GM19324 (cell line): ENCODE data around the gene PTH2.
"Not testable (repeated sequence)": the region's sequence is repeated elsewhere in the genome, so short reads cannot be mapped to it uniquely, and the experiment has no call there.

Experiments
- ATAC-seq: cut with Tn5 transposase; IDR thresholded peaks from one replicate; pipeline ENCODE4 v1.9.1; 2021; ENCODE audit warnings: mild to moderate bottlenecking, moderate library complexity; ENCODE audit not compliant: unreplicated experiment, low FRiP score

The PTH2 gene

GRCh38 chr19:49390131-49390928 is 32.9 kb downstream of the PTH2 start:
- no peak for ATAC-seq

- no peak for ATAC-seq
These were observed 33.8 kb downstream of the PTH2 start for GRCh38 chr19:49389406-49389805.

- ATAC-seq, result no peak
These were observed 35.3 kb downstream of the PTH2 start, which contains the start of gene KASH5 for GRCh38 chr19:49387936-49388372. TSS of gene KASH5 (plus strand) at chr19:49388249. CDS start at chr19:49390884, 2,635 bp downstream.

- ATAC-seq, result no peak
These were observed 39.6 kb downstream of the PTH2 start for GRCh38 chr19:49383599-49383998.

GRCh38 chr19:49382639-49383038 is 40.6 kb downstream of the PTH2 start:
- ATAC-seq, result no peak

DNA sequence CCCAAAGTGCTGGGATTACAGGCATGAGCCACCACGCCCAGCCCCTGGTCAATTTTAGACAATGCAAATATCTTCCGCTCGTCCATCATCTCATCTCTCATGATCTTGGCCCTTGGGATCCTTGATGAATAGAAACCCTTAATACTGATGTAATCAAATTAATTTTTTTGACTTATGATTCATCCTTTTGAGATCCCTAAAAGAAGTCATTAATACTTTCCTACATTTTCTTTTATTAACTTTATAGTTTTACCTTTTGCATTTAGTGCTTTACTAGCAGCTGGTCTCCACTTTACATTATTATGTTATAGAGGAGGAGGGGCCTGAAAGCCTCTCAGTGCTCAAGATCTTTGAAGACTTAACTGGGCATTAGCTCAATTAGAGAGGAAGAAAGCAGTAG is 42.9 kb downstream of the PTH2 start:
- no peak for ATAC-seq

DNA sequence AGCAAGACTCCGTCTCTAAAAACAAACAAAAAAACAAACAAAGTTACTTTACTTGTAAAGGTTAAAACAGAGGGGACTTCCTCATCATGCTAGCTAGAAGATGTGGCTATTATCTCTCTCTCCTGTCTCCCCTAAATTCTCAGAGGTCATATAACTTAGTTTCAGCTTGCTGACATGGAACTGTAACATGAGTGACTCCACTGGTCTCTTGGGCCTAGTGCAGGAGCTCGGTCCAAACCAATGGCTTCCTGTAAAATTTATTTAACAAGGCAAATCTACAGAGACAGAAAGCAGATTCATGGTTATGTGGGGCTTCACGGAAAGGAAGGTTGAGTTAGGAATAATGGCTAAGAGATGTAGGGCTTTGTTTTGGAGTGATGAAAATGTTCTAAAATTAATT is 44.7 kb downstream of the PTH2 start:
- no peak for ATAC-seq

DNA sequence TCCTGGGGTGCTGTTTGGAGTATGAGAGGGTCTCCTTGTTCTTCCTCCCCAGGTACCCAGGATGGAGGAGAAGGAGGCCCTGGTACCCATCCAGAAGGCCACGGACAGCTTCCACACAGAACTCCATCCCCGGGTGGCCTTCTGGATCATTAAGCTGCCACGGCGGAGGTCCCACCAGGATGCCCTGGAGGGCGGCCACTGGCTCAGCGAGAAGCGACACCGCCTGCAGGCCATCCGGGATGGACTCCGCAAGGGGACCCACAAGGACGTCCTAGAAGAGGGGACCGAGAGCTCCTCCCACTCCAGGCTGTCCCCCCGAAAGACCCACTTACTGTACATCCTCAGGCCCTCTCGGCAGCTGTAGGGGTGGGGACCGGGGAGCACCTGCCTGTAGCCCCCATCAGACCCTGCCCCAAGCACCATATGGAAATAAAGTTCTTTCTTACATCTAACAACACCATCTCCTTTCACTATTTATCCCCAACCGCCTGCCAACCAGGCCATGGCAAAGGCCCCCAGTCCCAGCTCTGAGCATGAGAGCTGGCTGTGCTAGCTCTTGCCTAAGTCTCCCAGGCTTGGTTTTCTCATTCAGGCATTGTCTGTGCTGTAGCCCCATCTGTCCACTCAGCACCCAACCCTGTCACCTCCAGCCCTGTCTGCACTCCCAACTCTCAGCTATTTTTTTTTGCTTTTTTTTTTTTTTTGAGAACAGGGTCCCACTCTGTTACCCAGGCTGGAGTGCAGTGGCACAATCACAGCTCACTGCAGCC is 48.4 kb downstream of the PTH2 start:
- ATAC-seq, result no peak

DNA sequence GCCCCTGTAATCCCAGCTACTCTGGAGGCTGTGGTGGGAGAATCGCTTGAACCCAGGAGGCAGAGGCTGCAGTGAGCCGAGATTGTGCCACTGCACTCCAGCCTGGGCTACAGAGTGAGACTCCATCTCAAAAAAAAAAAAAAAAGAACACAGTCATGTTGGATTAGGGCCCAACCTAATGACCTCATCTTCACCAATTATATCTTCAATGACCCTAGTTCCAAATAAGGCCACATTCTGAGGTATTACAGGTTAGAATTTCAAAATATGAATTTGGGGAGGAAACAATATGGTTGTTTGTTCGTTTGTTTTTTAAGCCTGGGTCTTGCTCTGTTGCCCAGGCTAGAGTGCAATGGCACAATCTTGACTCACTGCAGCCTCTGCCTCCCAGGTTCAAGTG is 50.1 kb downstream of the PTH2 start:
- ATAC-seq, result not testable (repeated sequence)
